ENCODE measurements around the gene ZNF280B. TPM values are rescaled to one million over a fixed set of nuclear protein-coding genes. Genes with fewer than 3 reads are reported as not detected.

The ZNF280B gene
- total RNA-seq, 1 experiment from 2014 or later = not detected

- intact Hi-C loops (cut with micrococcal nuclease) = loop anchor here (2.0 kb wide), 3 partner anchors 121 to 491 kb away; no protein-coding TSS in a partner anchor
- H3K36me3 Mint-ChIP-seq (ENCODE audit: insufficient read depth, unreplicated experiment) = no peaks in the 10 kb centered on the region
- peaks cover 3% of the 10 kb centered on the region for H3K4me1 Mint-ChIP-seq (ENCODE audit: insufficient read depth, unreplicated experiment)
- H3K9me3 Mint-ChIP-seq (ENCODE audit: unreplicated experiment) = peaks cover 12% of the 10 kb centered on the region
- DNase-seq (ENCODE audit: unreplicated experiment) = no peak
- ChIA-PET POLR2A (no interaction called here), CTCF (interaction anchor here (0.9 to 4.9 kb wide), 8 partner anchors 8 to 491 kb away, joined by 3 to 73 read pairs (median 5); no protein-coding TSS in a partner anchor)
- TF ChIP-seq, protein P1, sequence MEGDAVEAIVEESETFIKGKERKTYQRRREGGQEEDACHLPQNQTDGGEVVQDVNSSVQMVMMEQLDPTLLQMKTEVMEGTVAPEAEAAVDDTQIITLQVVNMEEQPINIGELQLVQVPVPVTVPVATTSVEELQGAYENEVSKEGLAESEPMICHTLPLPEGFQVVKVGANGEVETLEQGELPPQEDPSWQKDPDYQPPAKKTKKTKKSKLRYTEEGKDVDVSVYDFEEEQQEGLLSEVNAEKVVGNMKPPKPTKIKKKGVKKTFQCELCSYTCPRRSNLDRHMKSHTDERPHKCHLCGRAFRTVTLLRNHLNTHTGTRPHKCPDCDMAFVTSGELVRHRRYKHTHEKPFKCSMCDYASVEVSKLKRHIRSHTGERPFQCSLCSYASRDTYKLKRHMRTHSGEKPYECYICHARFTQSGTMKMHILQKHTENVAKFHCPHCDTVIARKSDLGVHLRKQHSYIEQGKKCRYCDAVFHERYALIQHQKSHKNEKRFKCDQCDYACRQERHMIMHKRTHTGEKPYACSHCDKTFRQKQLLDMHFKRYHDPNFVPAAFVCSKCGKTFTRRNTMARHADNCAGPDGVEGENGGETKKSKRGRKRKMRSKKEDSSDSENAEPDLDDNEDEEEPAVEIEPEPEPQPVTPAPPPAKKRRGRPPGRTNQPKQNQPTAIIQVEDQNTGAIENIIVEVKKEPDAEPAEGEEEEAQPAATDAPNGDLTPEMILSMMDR (IDR thresholded peaks at IDR 0.05; ENCODE audit: unreplicated experiment) = no peak
- no peak overlapping the region for H3K4me3 Mint-ChIP-seq (ENCODE audit: unreplicated experiment)
- peaks cover 29% of the 10 kb centered on the region for H3K27me3 Mint-ChIP-seq (ENCODE audit: insufficient read depth, unreplicated experiment)
- no TSS peak for BruUV-seq (replicated peaks)
- no peak overlapping the region for H3K27ac Mint-ChIP-seq (ENCODE audit: low read depth, unreplicated experiment)
Measured at GRCh38 chr22:22465782-22466181, 42.8 kb downstream of the ZNF280B start.

- no peak overlapping the region for H3K4me3 Mint-ChIP-seq (ENCODE audit: unreplicated experiment)
Measured at GRCh38 chr22:22465094-22465602, 43.4 kb downstream of the ZNF280B start.

GRCh38 chr22:22464541-22465054, 43.9 kb downstream of the ZNF280B start:
- Mint-ChIP-seq H3K4me1 (ENCODE audit: insufficient read depth, unreplicated experiment) (peaks cover 3% of the 10 kb centered on the region), H3K27me3 (ENCODE audit: insufficient read depth, unreplicated experiment) (peaks cover 32% of the 10 kb centered on the region), H3K4me3 (ENCODE audit: unreplicated experiment) (no peak overlapping the region), H3K27ac (ENCODE audit: low read depth, unreplicated experiment) (no peak overlapping the region), H3K9me3 (ENCODE audit: unreplicated experiment) (peaks cover 18% of the 10 kb centered on the region), H3K36me3 (ENCODE audit: insufficient read depth, unreplicated experiment) (no peaks in the 10 kb centered on the region)
- POLR2A ChIA-PET = no interaction called here
- TF ChIP-seq, protein P1 (IDR thresholded peaks at IDR 0.05; ENCODE audit: unreplicated experiment) = no peak
- CTCF ChIA-PET = interaction anchor here (0.7 to 4.9 kb wide), 25 partner anchors 9 to 814 kb away, joined by 3 to 73 read pairs (median 3); no protein-coding TSS in a partner anchor
- DNase-seq (ENCODE audit: unreplicated experiment) = no peak
- no TSS peak for BruUV-seq (replicated peaks)
- intact Hi-C loops (cut with micrococcal nuclease) = loop anchor here (2.0 kb wide), 3 partner anchors 122 to 492 kb away; no protein-coding TSS in a partner anchor

More at GRCh38 chr22:22465094-22465602, 43.4 kb downstream of the ZNF280B start:
- BruUV-seq (replicated peaks) = no TSS peak
- Mint-ChIP-seq H3K36me3 (ENCODE audit: insufficient read depth, unreplicated experiment) (no peaks in the 10 kb centered on the region), H3K27ac (ENCODE audit: low read depth, unreplicated experiment) (no peak overlapping the region), H3K4me1 (ENCODE audit: insufficient read depth, unreplicated experiment) (peaks cover 3% of the 10 kb centered on the region), H3K27me3 (ENCODE audit: insufficient read depth, unreplicated experiment) (peaks cover 32% of the 10 kb centered on the region), H3K9me3 (ENCODE audit: unreplicated experiment) (peaks cover 13% of the 10 kb centered on the region)
- no peak for DNase-seq (ENCODE audit: unreplicated experiment)
- ChIA-PET CTCF (interaction anchor here (0.7 to 4.9 kb wide), 13 partner anchors 8 to 492 kb away, joined by 3 to 73 read pairs (median 3); no protein-coding TSS in a partner anchor), POLR2A (no interaction called here)
- TF ChIP-seq, protein P1 (IDR thresholded peaks at IDR 0.05; ENCODE audit: unreplicated experiment) = no peak
- intact Hi-C loops (cut with micrococcal nuclease) = loop anchor here (2.0 kb wide), 3 partner anchors 122 to 492 kb away; no protein-coding TSS in a partner anchor

DNA sequence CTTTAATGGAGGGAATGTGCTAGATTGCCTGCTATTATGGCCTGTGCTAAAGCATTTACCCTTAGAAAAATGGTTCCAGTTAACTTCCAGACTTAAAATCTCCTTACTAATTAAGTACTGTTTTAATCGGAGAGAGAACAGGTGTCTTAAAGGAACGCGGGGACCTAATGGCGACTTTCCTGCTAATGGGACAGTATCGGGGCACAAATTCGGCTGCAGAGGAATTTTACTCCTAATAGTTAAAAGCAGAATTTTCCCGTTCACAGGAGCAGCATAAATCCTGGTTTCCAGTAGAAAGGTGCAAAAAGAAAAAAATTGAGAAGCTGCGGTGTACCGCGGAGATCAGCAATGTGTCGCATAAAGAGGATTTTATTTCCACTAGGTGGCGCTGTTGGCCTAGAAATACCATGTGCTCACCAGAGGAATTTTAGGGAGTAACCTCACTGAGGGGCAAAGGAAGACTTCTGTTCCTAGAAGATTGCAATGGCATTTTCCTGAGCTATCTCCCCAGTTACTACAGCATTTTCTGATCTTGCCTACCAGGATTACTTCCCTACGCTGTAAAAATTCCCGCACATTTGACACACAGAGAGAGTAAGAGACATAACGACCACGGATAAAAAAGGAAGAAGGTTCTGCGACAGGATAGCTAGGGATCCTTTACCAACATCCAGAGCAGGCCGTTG, 44.5 kb downstream of the ZNF280B start:
- Mint-ChIP-seq H3K36me3 (ENCODE audit: insufficient read depth, unreplicated experiment) (no peaks in the 10 kb centered on the region), H3K9me3 (ENCODE audit: unreplicated experiment) (peaks cover 21% of the 10 kb centered on the region), H3K27me3 (ENCODE audit: insufficient read depth, unreplicated experiment) (peaks cover 36% of the 10 kb centered on the region), H3K27ac (ENCODE audit: low read depth, unreplicated experiment) (no peak overlapping the region), H3K4me1 (ENCODE audit: insufficient read depth, unreplicated experiment) (peaks cover 3% of the 10 kb centered on the region), H3K4me3 (ENCODE audit: unreplicated experiment) (no peak overlapping the region)
- ChIA-PET CTCF (interaction anchor here (0.6 to 4.9 kb wide), 28 partner anchors 10 to 815 kb away, joined by 3 to 73 read pairs (median 3); no protein-coding TSS in a partner anchor), POLR2A (no interaction called here)
- TF ChIP-seq, protein P1 (IDR thresholded peaks at IDR 0.05; ENCODE audit: unreplicated experiment) = peak; percentile 69
- no TSS peak for BruUV-seq (replicated peaks)
- intact Hi-C loops (cut with micrococcal nuclease) = loop anchor here (2.0 kb wide), 3 partner anchors 123 to 493 kb away; no protein-coding TSS in a partner anchor
- DNase-seq (ENCODE audit: unreplicated experiment) = peak; percentile 71

Data from MCF 10A (cell line).